RWPE2 (cell line): ENCODE measurements around the gene PPP1R15B.

Experiments used
- ATAC-seq: fragments of 200-7000 bp; cut with Tn5 transposase; 3 replicates; pipeline ENCODE4 v1.9.1; 2021; ENCODE audit warnings: low read depth
- DNase-seq: peaks from one replicate; pipeline ENCODE4 v3.0.0-alpha.2; 2020; ENCODE audit warnings: low spot score
- H3K27ac ChIP-seq: fragments of 450-650 bp; 2 replicates; pipeline ENCODE4 v1.5.1; 2017; ENCODE audit warnings: mild to moderate bottlenecking; ENCODE audit not compliant: poor library complexity, severe bottlenecking
- H3K27me3 ChIP-seq: fragments of 250-450 bp; sonication (Bioruptor Pico); 2 replicates; pipeline ENCODE4 v1.5.1; 2021; ENCODE audit warnings: mild to moderate bottlenecking, moderate library complexity; ENCODE audit not compliant: insufficient read depth, poor library complexity, severe bottlenecking
- H3K36me3 ChIP-seq: fragments of 250-450 bp; sonication (Bioruptor Pico); 2 replicates; pipeline ENCODE4 v1.5.1; 2020; ENCODE audit warnings: low read depth, mild to moderate bottlenecking, moderate library complexity
- H3K4me1 ChIP-seq: fragments of 250-450 bp; sonication (Bioruptor Pico); 2 replicates; pipeline ENCODE4 v1.5.1; 2021; ENCODE audit warnings: mild to moderate bottlenecking, moderate library complexity; ENCODE audit not compliant: insufficient read depth, poor library complexity, severe bottlenecking
- H3K4me3 ChIP-seq: fragments of 250-450 bp; sonication (Bioruptor Pico); 2 replicates; pipeline ENCODE4 v1.5.1; 2021; ENCODE audit warnings: mild to moderate bottlenecking, moderate library complexity; ENCODE audit not compliant: severe bottlenecking
- H3K9me3 ChIP-seq: fragments of 250-450 bp; sonication (Bioruptor Pico); 2 replicates; pipeline ENCODE4 v1.5.1; 2021; ENCODE audit warnings: mild to moderate bottlenecking, moderate library complexity; ENCODE audit not compliant: severe bottlenecking
- CTCF ChIP-seq: fragments of 450-650 bp; IDR thresholded peaks from one replicate; pipeline ENCODE4 v1.5.1; 2017; ENCODE audit warnings: mild to moderate bottlenecking, moderate library complexity; ENCODE audit not compliant: poor library complexity, severe bottlenecking

PPP1R15B gene

DNA sequence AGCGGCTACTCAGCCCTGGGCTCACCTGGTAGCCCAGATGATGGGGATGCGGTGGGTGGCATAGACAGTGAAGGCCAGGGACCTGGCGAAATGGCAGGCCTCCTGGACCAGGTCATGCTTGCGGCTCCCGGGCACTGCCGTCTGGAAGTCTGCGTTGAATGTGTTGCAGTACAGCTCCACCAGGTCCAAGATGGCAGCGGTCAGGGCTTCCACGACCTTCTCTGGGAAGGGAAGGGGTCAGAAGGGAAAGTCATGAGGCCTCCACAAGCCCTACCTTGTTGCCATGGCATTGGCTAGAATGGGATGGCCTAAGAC lies 44.2 kb upstream of the PPP1R15B start:
- Histone ChIP-seq H3K27ac (no peak overlapping the region), H3K9me3 (no peaks in the 10 kb centered on the region), H3K27me3 (no peaks in the 10 kb centered on the region), H3K4me3 (no peak overlapping the region), H3K36me3 (no peaks in the 10 kb centered on the region), H3K4me1 (peaks cover 2% of the 10 kb centered on the region)
- no peak for ATAC-seq
- no peak for DNase-seq
- TF ChIP-seq CTCF, result no peak

DNA sequence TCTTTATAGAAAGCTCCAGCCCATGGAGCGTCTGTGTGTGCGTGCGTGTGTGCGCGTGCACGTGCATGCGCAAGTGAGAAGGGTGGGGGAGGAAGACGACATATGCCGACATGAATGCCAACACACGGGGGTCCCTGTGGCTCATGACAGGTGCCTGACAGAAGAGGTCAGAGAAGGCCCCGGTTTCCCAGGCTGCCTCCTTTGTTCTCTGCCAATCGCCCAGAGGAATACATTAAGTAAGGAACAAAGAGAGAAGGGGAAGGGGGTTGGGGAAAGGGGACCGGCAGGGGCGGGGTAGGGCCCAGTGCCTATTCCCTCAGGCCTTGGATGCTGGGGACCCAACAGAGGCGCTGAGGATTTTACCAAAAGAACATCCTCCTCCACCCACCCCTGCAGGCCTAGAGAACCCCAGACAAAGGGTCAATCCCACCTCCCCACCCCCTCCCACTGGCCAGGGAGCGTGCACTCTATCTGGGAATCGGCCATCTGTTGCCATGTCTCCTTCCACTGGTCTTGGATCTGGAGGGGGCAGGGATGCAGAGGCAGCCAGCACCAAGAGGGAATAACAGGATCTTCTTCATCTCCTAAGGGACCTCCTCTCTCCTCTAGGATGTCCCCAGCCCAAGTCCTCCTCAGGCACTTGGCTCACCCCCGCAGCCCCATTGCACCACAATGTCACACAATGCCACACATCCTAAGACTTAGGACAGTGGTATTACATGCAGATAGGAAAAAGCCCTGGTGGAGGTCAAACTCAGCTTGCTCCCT lies 43.6 kb upstream of the PPP1R15B start:
- no peak overlapping the region for H3K27ac ChIP-seq
- ATAC-seq (no peak), DNase-seq (no peak)
- H3K4me3 ChIP-seq, result no peak overlapping the region
- no peaks in the 10 kb centered on the region for H3K9me3 ChIP-seq
- H3K27me3 ChIP-seq, result no peaks in the 10 kb centered on the region
- TF ChIP-seq CTCF, result no peak
- no peaks in the 10 kb centered on the region for H3K36me3 ChIP-seq
- peaks cover 7% of the 10 kb centered on the region for H3K4me1 ChIP-seq

- ATAC-seq, result no peak
- peaks cover 7% of the 10 kb centered on the region for H3K4me1 ChIP-seq
- no peaks in the 10 kb centered on the region for H3K27me3 ChIP-seq
- TF ChIP-seq CTCF, result no peak
- no peaks in the 10 kb centered on the region for H3K36me3 ChIP-seq
- H3K9me3 ChIP-seq, result no peaks in the 10 kb centered on the region
- no peak overlapping the region for H3K4me3 ChIP-seq
- H3K27ac ChIP-seq, result no peak overlapping the region
- DNase-seq, result no peak
These were observed 42.9 kb upstream of the PPP1R15B start for GRCh38 chr1:204454476-204454875.

DNA sequence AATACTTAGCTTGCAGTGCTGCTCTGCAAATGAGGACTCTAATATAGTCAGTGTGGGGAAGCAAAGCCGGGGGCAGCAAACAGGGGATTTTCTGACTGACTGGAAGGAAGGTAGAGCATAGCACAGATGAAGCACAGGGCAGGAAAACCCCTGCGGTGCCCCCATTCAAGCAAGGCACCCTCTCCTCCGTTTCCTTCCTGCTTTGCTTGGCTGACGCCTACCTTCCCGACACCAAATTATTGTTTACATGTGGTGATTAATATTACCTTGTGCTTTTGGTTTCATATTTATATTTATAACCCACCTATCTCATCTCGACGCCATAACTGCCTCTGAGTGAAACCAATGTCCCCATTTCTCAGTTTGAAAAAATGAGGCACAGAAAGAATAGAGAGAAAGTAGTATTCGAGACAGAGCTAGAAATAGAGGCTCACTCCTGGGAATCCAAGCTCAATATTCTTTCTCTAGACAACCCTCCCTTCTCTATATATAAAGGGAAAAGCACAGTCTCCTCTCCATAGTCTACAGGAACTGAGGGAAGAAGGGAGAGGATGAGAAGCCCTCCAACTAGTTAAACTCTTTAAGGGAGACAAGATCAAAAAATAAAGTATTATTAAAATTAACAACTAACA lies 41.6 kb upstream of the PPP1R15B start:
- Histone ChIP-seq H3K9me3 (no peaks in the 10 kb centered on the region), H3K27ac (no peak overlapping the region), H3K4me1 (peaks cover 7% of the 10 kb centered on the region), H3K4me3 (no peak overlapping the region), H3K27me3 (no peaks in the 10 kb centered on the region), H3K36me3 (no peaks in the 10 kb centered on the region)
- TF ChIP-seq CTCF, result no peak
- ATAC-seq (no peak), DNase-seq (no peak)
